Nephron progenitor cell (in vitro differentiated cells): ENCODE measurements around the gene OPHN1.
"Not testable (repeated sequence)": the region's sequence is repeated elsewhere in the genome, so short reads cannot be mapped to it uniquely, and the experiment has no call there.

Experiments
- DNase-seq: peaks from one replicate; pipeline ENCODE4 v3.0.0; 2021
- H3K27ac Mint-ChIP-seq: 2 replicates; pipeline ENCODE4 v1.8.0; 2021; ENCODE audit warnings: mild to moderate bottlenecking, moderate library complexity, mixed read lengths
- H3K27me3 Mint-ChIP-seq: 2 replicates; pipeline ENCODE4 v1.8.0; 2021; ENCODE audit warnings: mild to moderate bottlenecking, low read depth, mixed read lengths; ENCODE audit not compliant: poor library complexity
- H3K36me3 Mint-ChIP-seq: 2 replicates; pipeline ENCODE4 v1.8.0; 2021; ENCODE audit warnings: low read depth, mixed read lengths
- H3K4me1 Mint-ChIP-seq: 2 replicates; pipeline ENCODE4 v1.8.0; 2021; ENCODE audit warnings: mixed read lengths
- H3K4me3 Mint-ChIP-seq: 2 replicates; pipeline ENCODE4 v1.8.0; 2021; ENCODE audit warnings: mild to moderate bottlenecking, moderate library complexity, mixed read lengths
- H3K9me3 Mint-ChIP-seq: 2 replicates; pipeline ENCODE4 v1.8.0; 2021; ENCODE audit warnings: mild to moderate bottlenecking, moderate library complexity, mixed read lengths
- TF ChIP-seq, protein P1 (sequence below): fragments of 200-600 bp; sonication (generic); IDR thresholded peaks from 2 replicates; pipeline ENCODE4 v1.5.0; 2021; ENCODE audit warnings: antibody characterized with exemption

OPHN1 gene

DNA sequence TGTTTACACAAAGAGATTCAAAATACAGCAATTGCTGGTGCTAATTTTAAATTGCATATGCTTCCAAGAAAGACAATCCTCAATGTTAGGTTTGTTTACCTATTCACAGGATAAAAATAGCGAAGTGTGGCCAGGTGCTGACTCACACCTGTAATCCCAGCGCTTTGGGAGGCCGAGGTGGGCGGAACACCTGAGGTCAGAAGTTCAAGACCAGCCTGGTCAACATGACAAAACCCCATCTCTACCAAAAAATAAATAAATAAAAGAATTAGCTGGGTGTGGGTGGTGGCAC, 77.7 kb downstream of the OPHN1 start:
- Mint-ChIP-seq H3K9me3 (peaks cover 41% of the 10 kb centered on the region), H3K27me3 (peaks cover 3% of the 10 kb centered on the region), H3K27ac (no peak overlapping the region), H3K4me3 (no peak overlapping the region), H3K4me1 (no peaks in the 10 kb centered on the region), H3K36me3 (peaks cover 5% of the 10 kb centered on the region)
- TF ChIP-seq, protein P1, sequence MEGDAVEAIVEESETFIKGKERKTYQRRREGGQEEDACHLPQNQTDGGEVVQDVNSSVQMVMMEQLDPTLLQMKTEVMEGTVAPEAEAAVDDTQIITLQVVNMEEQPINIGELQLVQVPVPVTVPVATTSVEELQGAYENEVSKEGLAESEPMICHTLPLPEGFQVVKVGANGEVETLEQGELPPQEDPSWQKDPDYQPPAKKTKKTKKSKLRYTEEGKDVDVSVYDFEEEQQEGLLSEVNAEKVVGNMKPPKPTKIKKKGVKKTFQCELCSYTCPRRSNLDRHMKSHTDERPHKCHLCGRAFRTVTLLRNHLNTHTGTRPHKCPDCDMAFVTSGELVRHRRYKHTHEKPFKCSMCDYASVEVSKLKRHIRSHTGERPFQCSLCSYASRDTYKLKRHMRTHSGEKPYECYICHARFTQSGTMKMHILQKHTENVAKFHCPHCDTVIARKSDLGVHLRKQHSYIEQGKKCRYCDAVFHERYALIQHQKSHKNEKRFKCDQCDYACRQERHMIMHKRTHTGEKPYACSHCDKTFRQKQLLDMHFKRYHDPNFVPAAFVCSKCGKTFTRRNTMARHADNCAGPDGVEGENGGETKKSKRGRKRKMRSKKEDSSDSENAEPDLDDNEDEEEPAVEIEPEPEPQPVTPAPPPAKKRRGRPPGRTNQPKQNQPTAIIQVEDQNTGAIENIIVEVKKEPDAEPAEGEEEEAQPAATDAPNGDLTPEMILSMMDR: no peak
- no peak for DNase-seq

DNA sequence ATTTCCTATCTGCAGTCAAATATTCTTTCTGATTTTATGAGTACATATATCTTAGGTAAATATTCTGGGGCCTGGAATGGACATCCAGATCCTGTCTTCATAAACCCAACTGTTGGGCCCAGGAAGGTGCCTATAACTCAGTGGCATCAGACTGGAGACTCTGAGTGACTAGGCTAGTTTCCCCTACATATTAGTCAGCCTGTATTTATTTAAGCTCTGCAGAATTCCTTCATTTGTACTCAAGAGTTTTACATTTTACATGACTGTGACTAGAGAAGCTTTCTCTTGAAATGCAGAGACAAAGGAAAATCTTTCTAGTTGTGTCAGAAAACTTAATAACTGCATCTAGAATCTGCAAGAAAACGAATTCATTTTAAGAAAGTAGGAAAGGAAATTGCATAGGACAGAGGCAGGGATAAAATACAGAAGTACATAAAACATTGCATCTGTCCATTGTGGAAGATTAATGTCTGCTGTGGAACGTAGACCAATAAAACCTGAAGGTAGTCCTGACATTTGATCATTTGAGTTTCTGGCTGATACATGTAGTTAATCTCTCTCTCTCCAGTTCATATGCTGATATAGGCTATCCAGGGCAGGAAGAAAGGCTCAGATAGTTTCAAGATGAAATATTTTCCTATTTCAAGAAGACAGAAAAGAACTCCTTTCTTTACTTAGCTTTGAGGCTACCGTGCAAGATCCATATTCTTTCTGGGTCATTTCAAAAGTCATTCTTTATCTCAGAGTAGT, 78.2 kb downstream of the OPHN1 start:
- Mint-ChIP-seq H3K27ac (no peak overlapping the region), H3K27me3 (peaks cover 3% of the 10 kb centered on the region), H3K9me3 (peaks cover 38% of the 10 kb centered on the region), H3K36me3 (peaks cover 5% of the 10 kb centered on the region), H3K4me3 (no peak overlapping the region), H3K4me1 (no peaks in the 10 kb centered on the region)
- TF ChIP-seq, protein P1: no peak
- DNase-seq: no peak

DNA sequence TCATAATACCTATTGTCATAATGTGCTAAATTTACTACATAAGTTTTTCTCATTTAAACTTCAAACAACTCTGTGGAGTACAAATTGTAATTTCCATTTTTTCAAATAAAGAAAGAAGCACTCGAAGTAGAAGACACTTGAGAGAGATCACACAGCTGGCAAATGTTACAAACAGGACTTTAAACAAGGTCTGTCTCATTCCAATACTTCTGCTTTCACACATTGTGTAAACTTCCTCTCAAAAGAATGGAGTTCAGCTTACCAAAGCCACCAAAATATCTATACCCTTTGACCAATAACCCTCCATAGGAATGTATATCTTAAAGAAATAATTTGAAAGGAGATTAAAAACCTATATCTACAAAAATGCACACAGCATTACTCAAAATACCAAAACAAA, 88.3 kb downstream of the OPHN1 start:
- Mint-ChIP-seq H3K4me3 (no peak overlapping the region), H3K27me3 (peaks cover 3% of the 10 kb centered on the region), H3K27ac (no peak overlapping the region), H3K36me3 (no peaks in the 10 kb centered on the region), H3K4me1 (no peaks in the 10 kb centered on the region), H3K9me3 (peaks cover 21% of the 10 kb centered on the region)
- TF ChIP-seq, protein P1: no peak
- no peak for DNase-seq

DNA sequence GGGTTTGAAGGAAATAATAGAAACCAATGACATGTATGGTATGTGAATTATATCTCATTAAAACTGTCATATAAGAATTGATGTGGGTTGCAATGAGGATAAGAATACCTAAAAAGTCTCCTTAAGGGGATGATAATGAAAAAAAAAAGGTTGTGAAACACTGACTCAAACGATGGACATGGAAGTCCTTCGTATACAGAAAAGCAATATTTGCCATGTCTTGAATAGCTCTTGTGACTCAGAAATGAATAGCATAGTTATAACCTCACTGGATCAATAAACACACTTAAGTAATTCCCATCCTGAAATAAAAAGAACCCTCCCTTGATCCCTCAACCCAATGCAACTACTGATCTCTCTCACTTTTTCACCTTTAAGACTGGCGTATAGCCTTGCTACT, 89.7 kb downstream of the OPHN1 start:
- H3K27ac Mint-ChIP-seq: no peak overlapping the region
- TF ChIP-seq, protein P1: no peak
- no peak overlapping the region for H3K4me3 Mint-ChIP-seq
- DNase-seq: no peak
- H3K27me3 Mint-ChIP-seq: peaks cover 3% of the 10 kb centered on the region
- no peaks in the 10 kb centered on the region for H3K36me3 Mint-ChIP-seq
- H3K9me3 Mint-ChIP-seq: peaks cover 18% of the 10 kb centered on the region
- H3K4me1 Mint-ChIP-seq: no peaks in the 10 kb centered on the region

DNA sequence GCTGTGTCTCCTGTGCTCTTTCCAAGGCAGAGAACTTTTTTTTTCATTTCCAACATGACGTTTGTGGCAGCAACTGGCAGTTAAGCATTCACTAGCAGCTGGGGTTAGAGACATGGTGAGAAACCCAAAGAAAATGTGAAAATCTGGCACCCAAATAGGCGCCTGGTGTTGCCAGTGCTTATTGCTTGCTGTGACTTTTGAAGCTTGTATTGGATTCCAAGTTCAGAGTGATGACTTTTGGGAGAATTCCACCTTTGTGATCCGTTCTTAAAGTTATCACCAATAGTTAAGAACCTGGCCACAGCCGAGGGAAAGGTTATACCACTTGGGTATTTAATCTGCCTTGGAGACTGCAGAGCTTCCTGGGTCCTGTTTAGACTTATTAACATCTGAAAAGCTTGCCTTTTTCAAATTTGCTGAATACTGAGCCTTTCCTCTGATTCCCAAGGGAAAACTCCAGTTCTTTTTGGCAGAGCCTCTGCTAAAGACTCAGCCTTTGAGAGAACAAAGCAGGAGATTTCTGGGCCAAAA, 101.0 kb downstream of the OPHN1 start:
- DNase-seq: no peak
- peaks cover 17% of the 10 kb centered on the region for H3K9me3 Mint-ChIP-seq
- H3K36me3 Mint-ChIP-seq: no peaks in the 10 kb centered on the region
- no peaks in the 10 kb centered on the region for H3K4me1 Mint-ChIP-seq
- H3K4me3 Mint-ChIP-seq: no peak overlapping the region
- H3K27ac Mint-ChIP-seq: no peak overlapping the region
- TF ChIP-seq, protein P1: no peak
- H3K27me3 Mint-ChIP-seq: no peaks in the 10 kb centered on the region

DNA sequence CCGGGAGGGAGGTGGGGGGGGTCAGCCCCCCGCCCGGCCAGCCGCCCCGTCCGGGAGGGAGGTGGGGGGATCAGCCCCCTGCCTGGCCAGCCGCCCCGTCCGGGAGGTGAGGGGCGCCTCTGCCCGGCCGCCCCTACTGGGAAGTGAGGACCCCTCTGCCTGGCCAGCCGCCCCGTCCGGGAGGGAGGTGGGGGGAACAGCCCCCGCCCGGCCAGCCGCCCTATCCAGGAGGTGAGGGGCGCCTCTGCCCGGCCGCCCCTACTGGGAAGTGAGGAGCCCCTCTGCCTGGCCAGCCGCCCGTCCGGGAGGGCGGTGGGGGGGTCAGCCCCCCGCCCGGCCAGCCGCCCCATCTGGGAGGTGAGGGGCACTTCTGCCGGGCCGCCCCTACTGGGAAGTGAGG, 106.5 kb downstream of the OPHN1 start:
- H3K4me1 Mint-ChIP-seq, H3K4me3 Mint-ChIP-seq, H3K27ac Mint-ChIP-seq, H3K36me3 Mint-ChIP-seq, H3K27me3 Mint-ChIP-seq, DNase-seq: not testable (repeated sequence)
- H3K9me3 Mint-ChIP-seq: peaks cover 31% of the 10 kb centered on the region
